Globus pallidus (tissue), 1 donor: ENCODE data around the gene NEDD4L.

Source experiments
- DNase-seq: peaks from one replicate; pipeline ENCODE4 v3.0.0-alpha.2; 2015; ENCODE audit warnings: low spot score

The NEDD4L gene

DNA sequence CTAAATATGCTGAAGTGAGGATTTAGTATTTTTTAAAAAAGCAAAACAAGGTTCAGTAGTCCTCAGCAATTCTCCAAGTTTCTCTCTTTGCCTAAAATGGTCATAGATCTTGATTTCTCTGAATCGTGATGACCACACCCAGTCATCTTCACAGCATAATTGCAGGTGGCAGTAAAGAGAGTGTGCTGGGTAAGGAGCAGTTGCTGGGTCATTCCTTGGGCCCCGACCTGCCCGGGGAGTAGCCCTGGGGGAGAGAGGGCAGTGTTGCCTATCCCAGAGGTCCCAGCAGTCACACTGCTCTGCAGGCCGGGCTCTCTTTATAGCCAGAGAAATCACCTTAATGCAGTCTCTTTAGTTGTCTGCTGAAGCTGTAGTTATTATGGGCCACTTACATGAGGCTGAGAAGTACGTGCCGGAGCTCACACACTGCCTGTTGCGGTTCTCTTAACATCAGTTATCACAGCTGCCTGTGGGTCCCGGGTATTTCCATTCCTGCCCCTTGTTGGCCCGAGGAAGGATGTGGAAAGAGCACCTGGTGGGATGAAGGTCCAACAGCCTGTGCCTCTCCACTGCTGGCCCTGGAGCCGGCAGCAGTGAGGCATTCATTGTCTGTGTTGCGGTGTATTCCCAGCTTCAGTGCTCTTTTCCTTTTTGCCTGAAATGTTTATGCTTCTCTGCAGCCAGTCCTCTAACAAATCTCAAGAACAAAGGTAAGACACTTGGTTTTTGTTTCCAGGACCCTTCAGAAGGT, 354.8 kb downstream of the NEDD4L start:
- DNase-seq, result no peak

DNA sequence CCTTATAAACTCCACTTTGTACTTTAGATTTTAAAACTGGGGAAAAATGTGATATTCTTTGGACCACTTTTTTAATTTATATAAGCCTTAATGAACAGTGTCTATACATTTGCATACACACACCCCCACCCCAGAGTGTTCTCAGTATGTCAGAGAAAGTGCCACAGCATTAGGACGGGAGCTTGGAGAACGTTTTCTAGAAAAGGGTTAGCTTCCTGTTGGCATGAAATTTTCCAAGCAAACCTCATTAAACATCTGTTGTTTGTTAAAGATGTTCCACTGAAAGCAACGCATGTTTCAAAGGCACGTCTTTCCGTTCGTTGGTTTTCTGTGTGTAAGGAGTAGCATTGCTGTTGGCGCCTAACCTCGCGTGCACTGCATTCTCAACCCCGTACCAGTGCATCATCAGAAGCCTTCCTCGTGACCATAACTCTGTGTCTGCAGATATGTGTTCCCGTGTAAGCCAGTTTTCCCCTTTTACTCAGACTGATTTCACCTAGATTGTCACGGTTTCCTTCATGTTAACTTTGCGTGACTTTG, 356.4 kb downstream of the NEDD4L start:
- no peak for DNase-seq

DNA sequence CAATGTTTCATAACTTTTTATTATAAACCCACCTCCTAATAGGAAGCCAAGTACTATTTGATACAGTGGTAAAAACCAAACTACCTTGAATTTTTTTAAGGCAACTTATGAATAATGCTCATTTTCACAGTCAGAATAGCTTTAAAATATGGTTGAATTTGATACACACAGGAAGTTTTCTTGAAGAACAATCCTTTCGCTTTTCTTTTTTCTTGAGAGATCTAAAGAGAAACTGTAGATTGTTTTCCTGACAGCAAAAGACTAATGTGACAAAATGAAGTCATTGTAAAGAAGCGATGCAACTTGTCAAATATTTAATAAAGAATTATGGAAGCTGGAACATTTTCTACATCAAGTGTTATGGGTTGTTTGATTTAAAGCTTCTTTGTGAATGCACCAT, 357.2 kb downstream of the NEDD4L start:
- DNase-seq, result no peak

DNA sequence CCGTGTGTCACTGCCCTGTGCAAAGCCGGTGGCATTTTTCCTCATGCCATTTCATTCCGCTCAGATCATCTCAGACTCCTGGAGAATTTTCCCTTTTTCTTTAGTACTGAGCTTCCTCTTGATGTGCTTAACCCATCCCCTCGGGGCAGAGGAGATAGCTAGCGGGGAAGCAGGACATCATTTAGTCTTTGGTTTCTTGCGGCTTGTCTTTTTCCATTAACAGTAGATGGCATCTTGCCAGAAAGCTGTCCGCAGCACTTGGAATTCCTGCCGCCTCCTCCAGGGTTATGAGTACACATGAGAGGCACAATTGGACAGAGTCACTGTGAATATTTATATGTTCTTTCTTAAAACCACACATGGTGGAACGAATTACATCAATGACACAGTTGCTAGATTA, 358.2 kb downstream of the NEDD4L start:
- no peak for DNase-seq

DNA sequence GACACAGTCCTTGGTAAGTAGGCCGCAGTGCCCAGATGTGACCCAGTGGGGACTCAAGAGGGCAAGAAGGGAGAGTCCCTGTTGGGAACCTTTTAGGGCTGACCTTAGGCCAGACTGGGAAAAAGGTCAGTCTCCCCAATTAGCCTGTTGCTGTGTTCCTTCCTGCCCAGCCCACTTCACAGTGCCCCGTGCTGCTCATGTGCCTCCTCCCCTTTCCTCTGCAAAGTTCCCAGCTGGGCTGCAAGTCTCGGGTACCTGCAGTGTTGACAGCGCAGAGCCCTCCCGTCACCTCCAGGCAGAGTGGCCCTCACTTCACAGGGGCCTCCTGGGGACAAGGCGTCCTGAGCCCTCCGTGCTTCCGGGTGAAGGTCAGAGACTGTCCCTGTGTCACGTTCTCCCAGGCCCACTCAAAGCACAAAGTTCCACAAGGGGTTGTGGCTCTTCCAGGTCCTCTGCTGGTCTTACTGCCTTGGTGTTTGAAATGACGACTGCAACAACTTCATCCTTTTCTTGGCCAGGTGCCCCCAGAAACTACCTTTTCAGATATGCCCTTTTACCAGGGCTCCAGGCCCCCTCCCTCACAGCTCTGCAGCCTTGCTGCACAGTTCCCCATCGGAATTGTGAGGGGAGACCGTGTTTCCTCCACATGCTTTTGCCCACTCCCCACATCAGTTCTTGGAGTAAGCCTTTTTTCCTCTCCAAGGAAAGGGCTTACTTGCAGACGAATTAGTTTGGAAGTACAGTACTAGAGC, 359.1 kb downstream of the NEDD4L start:
- DNase-seq, result no peak

DNA sequence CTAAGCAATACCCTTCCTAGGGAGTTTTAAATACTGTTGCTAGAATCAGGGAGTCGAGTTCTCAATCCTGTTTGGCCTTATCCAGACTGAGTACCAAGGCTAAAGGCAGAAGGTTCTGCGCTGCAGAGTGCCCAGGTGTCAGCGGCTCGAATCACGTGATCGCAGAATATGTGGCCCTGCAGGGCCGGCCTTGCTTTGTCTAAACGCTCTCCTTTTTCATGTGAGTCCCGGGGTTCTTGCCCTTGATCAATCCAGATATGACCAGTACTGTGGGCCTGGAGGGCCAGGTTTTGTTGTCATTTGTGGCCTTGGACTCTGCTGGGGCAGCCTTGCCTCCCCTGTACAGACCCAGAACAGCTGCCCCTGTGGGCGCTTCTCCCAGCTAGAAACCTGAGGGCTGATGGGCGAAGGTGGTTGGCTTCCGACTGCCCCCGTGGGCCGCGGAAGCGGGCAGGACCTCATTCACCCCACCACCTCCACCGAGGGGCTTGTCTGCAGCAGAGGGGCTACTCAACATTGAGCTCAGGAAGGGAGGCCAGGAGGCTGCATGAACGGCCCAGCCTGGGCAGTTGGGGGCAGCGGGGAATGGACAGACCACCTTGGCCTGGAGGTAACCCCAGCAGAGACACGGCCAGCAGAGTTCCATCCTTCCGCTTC, 359.9 kb downstream of the NEDD4L start:
- no peak for DNase-seq

DNA sequence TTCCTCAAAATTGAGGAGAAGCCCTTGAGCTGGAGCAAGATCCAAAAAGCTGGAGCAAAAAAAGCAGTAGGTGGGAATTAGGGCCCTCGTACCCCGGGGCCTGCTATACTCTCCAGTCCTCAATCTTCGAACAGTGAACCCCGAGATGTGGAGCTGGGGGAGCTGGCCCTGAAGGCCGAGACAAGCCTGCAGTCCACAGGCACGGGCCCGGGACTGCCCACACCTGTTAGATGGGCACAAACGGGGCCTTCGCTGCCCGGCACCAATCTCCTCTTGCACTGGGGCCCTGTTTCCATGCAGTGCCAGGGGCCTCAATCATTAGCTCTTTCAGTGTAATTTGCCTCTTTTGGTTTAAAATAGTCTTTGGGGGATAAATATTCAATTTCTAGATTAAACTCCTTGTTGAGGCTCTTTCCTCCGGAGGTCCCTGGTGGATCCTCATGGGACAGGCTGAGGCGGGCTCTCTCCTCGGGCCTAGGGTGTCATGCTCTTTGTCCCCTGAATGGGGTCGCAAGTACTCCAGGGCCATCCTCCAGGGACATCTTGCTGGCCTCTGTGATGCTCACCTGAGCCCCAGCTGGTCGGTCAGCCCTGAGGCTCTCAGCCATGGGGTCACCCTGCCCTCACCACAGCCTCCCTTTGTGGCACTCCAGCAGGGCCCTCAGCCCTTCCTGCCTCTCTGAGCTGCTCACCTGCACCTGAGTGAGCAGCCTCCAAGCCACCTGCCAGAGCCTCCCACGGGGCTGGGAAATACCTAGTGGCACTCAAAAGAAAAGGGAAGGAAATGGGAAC, 361.3 kb downstream of the NEDD4L start:
- DNase-seq, result no peak

DNA sequence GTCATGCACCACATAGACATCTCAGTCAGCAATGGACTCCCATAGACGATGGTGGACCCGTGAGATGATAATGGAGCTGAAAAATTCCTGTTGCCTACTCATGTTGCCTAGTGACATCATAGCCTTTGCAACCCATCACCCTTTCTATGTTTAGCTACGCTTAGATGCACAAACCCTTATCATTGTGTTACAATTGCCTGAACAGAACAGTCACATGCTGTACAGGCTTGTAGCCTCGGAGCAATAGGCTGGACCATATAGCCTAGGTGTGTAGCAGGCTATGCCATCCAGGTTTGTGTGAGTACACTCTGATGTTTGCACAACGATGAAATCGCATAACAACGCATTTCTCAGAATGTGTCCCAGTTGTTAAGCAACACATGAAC, 363.2 kb downstream of the NEDD4L start:
- no peak for DNase-seq

DNA sequence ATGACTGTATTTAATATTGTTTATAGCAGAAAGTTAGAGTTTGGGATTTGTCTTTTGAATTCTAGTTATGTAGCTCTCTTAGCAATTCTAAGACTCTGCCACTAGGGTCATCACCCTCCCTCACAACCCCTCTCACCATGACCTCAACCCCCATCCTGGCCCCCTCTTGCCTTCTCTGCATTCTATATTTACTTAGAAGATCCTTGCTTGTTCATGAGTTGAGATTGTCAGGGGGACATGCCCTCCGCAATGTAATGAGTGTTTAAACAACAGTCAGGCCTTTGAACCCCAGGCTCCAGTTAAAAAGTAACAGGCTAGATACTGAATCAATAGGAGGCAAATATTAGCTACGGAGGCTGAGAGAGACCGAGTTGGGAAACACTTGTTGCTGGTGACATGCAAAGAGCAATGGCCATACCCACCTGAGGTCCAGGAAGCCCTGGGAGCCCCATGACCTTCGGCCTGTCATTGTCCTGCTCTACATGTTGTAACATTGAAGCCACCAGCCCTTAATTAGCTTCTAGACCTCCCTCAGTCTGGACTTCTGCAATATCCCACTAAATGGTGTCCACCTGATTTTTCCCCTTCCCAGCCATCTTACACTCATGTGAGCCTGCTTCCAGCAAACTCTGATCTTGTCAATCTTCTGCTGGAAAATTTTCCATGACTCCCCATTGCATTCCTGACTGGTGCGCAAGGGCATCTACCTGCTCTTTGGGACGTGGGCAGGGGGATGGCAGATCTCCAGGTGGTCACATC, 363.8 kb downstream of the NEDD4L start:
- DNase-seq, result no peak

DNA sequence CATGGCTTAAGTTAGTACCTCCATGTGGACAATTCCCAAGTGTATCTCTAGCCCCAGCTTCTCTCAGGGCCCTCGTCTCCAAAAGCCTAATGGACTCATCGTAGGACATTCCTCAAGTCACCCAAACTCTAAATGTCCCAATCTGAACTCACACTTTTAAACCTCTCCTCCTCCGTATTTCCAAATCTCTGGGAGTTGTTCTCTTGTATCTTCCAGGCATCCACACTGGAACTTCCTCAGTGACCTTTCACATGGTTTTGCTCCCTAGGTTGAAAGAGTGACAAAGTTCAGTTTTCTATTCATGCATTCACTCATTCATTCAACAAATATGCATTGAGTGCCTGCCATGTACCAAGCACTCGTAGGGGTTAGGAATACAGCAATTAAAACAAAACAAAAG, 364.6 kb downstream of the NEDD4L start:
- DNase-seq, result no peak

DNA sequence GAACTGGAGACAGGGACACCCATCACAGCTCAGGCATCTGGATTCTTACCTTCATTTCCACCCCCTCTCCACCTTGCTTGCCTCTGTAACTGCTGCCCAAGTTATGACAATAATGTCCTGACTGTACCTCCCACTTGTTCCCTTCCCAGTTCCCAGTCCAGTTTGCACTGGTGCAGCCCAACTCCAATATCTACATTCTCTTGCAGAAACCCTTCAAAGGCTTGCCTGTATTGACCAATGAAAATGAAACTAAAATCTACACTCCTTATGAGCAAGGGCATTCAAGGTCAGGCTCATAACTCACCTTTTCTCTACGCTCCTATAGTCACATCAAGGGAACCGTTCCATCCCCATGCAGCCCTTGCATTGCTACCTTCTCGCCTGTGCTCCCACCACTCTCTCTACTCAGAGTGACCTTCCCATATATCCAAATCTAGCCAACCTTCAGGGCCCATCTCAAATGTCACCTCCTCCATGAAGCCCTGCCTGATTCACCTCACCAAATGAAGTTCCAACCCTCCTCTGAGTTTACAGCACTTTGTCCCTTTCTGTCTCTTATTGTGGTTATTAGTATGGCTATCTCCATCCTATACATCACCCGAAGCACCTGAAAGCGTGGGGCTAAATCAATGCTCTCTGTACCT, 365.9 kb downstream of the NEDD4L start:
- DNase-seq, result no peak

DNA sequence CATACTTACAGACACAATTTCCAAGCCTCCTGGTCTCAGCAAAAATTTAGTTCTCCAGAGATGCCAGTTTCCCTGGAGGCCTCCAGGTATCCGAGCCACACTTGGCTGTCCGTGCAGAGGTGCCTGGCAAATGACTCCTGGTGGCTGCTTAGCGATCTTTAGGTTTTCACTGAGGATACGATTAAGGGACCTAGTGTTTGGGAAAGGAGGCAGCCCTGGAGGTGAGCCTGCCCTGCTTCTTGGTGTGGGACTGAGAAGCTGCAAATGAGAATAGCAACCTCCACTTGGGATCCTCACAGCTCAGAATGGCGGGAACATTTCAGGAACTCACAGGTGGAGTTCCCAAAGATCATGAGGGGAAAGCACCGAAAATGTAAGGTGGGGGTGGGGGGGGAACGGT, 367.3 kb downstream of the NEDD4L start:
- no peak for DNase-seq

DNA sequence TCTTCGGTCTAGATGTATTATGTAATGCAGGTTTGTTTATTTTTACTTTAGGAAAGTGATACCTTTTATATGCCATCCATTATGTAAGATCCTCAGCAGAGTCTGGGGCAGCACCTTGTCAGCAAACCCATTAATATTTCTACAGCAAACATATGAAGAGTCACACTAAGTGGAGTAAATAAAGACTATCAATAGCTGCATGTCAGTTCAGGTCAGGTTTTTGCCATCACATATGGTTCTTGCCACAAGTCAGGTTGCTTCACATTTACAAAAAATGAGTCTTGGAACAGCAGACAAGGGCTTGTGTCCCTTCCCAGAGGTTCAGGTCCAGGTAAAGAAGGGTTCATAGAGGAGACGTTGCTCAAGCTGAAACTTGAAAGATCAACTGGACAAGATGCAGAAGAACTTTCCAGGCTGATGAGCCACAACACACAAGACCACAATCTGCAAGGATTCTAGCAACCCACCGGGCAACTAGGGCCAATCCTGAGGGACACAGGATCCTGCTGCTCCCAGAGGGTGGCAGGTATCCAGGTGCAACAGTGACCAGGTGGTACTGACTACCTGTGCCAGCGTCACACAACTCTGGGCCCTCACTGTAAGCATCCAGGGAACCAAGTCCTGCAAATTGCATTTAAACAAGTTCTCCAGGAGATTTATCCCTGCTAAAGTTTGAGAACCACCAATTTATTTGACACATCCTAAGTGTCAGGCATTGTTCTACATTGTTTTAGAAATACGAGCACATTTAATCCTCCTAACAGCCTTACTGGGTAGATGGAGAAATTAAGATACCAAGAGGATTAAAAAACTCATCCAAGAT, 369.0 kb downstream of the NEDD4L start:
- no peak for DNase-seq

DNA sequence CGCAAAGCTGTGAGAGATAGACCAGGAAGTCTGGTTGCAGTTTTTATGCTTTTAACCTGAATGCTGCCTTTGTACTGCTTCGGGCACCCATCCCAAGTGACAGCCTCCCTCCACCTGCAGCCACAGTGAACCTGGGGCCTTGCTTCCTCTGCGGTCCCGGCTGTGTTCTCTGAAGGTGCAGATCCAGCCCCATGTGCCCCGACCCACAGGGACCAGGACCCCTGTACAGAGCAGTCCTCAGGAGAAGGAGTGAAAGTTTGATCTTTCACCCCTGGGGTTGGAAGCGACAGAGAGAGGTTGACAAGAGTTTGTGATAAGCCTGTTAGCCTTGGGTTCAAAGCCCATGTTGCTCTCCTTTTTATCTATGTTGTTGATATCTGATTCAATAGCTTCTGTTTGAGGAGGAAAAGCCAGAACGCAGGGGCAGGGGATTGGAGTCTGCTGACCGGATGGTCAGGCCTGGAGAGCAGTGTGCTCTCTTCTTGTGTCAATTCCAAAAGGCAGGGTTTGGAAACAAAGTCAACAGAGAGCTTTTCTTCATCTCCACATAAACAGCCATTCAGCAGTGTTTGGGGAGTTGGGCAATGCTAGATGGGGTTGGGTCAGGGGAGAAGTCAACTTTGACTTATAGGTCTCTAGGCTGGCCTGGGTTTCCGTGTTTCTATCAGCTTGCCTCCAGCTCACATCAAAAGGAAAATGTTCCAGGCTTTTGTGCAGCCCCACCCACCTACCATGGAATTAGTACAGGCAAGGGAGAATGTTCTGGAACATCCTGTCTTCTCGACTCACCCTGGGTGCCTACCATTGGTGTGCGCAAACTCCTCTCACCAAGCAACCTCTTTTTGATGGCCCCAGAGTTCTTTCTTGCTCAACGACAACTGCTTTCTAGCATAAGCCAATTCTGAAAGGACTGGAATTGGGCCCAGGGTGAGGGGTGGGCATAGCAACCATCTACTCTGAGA, 369.9 kb downstream of the NEDD4L start:
- DNase-seq, result no peak

DNA sequence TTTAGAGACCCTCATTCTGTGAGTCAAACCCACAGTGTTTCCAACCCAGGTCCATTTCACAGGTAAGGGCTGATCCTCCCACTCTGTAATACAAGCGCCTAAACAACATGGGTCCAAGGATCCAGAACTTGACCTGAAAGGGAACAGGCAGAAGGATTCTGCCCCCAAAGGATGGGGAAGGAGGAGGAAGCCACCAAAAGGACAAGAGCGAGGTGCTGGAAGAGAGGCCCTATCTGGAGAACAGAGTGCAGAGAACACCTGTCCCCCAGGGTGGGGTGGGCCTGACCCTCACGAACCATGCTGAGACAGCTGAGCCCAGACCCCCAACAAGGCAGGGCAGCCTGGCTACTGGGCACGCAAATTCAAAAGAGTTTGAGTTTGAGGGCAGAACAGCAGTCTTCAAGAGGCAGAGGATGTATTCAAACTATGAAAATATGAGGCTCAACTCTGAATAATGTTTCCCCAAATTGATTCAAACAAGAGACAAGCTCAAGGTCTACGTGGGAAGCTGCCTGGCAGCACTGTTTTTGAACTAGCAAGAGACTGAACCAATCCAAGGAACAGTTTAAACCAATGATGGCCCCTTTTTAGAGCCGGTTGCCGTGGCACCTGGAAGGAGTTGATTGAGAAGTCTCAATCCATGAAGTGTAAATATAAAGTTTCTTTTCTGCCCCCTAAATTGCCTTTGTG, 372.1 kb downstream of the NEDD4L start:
- no peak for DNase-seq

DNA sequence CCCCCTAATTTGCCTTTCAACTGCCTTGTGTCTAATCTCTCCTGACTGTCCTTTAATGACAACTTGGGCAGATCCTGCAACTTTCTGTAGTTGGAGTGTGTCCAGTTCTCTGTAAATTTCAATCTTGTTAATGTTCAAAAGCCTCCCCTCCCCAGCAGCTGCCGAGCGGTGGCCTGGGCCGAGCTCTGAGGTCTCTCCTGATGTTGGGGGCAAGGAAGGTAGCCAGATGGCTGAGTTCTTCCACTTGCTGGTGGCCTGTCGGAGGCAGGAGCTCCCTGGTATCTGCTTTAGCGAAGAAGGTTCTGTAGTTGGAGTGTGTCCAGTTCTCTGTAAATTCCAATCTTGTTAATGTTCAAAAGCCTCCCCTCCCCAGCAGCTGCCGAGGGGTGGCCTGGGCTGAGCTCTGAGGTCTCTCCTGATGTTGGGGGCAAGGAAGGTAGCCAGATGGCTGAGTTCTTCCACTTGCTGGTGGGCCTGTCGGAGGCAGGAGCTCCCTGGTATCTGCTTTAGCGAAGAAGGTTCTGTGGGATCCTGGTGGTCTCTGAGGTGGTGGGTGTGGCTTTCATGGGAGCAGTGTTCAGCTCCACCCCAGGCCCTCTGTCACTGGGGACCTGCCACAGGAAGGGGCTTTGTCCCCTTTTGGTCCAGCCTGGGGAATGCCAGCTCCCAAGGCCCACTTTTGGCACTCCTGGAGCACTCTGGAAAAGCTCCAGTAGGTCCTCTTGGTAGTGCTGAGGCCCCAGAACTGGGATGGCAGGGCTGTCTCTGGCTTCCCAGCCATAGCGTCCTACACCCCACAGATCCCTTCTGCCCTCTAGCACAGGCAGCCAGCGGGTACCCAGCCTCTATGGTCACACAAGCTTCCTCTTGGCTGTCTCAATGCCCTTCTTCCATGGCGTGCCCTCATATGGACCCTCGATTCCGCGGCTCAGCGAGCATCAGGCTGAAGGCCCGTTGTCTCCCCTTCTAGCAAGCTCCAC, 373.0 kb downstream of the NEDD4L start:
- DNase-seq, result no peak

DNA sequence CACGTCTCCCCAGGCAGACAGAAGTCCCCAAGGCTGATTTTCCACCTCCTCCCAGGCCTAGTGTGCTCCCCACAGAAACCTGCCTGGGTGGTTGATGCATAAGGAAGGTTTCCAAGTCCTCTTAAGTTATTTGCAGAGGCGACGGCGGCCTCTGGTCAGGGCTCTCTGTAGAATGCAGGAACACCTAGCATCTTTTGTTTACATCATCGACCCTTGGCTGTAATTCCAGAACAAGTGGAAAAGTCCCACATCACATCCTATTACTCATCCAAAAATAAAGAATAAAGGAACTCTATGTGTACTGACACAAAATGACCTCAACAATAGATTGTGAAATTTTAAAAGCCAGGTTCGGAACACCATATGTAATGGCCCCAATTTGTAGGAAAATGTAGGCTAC, 373.7 kb downstream of the NEDD4L start:
- DNase-seq, result no peak
